GM19372 (cell line): Measurements from ENCODE around the gene LCNL1.

Source experiments
- ATAC-seq: cut with Tn5 transposase; IDR thresholded peaks from one replicate; pipeline ENCODE4 v1.9.1; 2021; ENCODE audit warnings: mild to moderate bottlenecking, low read depth, moderate library complexity; ENCODE audit not compliant: unreplicated experiment

Gene LCNL1

DNA sequence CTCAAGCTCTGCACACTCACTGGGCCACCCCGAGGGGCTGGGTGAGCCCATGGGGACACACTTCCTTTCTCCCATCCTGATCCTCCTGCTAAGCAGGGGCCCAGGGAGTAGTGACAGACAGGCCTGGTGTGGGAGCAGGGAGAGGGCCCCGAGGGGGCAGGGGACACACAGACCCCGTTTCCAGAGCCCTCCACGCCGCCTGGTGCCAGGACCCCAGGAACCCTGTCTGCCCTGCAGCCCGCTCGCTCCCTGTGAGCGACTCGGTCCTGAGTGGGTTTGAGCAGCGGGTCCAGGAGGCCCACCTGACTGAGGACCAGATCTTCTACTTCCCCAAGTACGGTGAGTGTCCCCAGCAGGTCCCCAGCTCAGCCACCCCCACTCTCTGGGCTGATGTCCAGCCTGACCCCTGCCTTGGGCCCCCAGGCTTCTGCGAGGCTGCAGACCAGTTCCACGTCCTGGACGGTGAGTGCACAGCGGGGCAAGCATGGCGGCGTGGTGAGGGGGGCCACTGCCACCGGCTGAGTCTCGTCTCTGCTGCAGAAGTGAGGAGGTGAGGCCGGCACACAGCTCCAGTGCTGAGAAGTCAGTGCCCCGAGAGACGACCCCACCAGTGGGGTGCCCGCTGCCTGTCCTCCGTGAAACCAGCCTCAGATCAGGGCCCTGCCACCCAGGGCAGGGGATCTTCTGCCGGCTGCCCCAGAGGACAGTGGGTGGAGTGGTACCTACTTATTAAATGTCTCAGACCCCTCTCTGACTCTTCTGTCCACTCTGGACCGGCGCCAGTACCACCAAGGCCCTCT is 36.4 kb upstream of the LCNL1 start:
- no peak for ATAC-seq

DNA sequence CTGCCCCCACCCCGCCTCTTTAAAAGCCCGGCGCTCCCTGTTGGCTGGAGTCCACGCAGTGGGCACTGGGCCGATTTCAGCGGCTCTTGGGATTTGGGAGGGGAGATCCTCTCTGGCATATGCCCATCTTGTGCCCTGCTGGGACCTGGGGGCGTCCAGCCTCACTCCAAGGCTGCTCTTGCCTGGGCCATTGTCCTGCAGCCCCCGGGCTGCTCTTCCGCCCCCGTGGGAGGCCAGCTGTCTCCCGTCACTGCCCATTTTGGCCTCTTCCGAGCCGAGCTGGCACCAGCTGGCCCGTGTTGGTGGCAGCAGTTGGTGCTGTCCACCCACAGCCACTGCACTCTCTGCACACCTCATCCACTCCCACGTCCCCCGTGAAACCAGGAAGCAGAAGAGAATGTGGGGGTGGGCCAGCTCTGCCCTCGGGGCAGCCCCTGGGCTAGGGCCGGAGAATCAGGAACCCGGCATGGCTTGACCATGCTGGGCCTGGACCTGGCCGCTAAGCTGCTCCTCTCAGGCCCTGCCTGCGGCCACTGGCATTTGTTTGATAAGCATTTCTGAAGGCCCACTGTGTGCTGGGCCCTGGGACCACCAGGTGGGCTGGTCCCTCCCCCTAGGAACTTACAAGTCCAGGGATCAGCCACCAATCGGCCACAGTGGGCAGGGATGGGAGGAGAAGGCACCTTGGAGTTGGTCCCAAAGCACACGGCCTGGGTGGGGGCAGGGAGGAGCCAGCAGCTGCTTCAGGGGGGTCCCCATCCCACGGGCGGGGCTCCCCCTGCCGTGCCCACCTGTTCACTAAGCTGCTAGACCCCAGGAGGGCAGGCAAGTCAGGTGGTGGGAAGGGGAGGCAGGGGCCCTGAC is 35.5 kb upstream of the LCNL1 start:
- no peak for ATAC-seq

DNA sequence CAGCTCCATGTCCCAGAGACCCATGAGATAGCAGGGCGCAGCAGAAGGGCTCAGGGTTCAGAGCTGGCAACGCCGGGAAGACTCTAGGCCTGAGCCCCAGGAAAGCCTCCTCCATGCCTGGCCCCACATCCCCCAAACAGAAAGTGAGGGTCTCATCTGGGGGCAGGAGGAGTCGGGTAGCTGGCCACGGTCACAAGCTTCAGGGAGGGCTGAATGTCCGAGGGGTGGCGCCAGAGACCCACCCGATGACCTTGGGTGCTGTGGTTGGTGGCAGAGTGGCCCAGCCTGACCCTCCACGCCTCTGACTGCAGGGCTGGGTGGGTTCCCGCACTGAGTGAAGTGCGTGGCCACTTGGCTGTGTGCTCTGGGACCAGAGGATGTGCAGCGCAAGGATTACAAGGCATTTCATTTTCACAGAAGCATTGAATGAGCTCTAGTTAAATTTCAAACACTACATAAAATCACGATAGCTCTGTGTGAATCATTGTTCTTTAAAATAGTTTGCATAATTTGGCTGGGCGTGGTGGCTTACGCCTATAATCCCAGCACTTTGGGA is 34.8 kb upstream of the LCNL1 start:
- ATAC-seq = no peak

DNA sequence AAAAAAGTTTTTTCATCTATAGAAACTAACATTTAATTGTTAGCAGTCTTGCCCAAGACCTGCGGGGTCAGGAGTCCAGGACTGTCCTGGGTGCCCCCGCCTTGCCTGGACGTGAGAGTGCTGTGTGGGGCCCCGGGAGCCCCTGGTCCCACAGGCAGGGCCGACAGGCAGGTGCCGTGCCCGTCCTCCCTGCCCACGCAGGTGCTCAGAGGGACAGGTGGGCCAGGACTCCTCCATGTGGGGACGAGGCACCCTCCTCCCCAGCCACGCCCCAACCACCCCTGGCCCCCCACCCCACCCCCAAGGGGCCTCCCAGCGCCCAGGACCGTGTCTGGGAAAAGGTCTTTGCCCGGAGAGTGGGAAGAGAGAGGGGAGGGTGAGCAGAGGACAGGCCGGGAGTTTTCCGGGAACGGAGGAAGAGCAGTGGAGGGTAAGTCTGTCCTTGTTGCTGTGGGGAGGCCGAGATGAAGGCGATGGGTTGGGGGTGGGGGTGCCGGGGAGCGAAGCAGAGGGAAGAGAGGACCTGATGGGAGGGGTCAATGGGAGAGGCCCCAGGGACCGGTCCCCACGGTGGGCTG is 33.5 kb upstream of the LCNL1 start:
- ATAC-seq = no peak

DNA sequence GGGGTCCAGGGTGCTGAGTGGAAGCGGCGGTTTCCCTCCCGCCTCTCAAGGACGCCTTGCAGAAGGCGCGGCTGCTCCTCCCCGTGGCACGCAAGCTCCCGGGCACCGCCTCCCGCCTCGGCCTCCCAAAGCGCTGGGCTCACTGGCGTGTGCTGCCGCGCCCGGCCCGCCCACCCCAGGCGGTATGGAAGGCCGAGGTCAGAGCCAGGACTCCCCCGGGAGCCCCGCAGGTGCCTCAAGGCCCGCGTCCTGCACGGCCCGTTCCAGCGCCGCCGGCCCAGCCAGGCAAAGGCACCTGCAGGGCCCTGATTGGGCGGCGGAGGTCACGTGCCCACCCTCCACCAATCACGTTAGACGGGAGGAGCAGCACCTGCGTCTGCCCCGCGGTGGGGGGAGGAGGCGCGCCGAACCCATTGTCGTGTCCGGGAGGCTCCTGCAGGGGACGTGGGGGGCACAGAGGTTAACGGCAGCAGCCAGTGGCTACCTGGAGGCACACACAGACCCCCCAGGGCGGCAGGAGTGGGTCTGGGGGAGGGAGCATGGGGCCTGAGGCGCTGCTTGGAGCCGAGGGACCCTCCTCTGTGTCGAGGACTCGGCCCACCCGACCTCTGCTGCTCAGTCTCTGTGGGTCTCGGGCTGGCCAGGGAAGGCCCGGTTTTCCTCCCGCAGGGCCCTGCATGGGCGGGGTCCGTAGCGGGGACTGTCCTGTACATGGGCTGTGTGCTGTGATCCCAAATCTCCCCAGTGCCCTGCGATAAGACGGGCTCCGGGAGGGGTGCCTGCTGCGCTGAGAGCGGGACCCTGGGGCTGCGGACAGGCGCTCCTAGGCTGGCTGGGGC is 32.8 kb upstream of the LCNL1 start:
- ATAC-seq = peak; percentile 91

DNA sequence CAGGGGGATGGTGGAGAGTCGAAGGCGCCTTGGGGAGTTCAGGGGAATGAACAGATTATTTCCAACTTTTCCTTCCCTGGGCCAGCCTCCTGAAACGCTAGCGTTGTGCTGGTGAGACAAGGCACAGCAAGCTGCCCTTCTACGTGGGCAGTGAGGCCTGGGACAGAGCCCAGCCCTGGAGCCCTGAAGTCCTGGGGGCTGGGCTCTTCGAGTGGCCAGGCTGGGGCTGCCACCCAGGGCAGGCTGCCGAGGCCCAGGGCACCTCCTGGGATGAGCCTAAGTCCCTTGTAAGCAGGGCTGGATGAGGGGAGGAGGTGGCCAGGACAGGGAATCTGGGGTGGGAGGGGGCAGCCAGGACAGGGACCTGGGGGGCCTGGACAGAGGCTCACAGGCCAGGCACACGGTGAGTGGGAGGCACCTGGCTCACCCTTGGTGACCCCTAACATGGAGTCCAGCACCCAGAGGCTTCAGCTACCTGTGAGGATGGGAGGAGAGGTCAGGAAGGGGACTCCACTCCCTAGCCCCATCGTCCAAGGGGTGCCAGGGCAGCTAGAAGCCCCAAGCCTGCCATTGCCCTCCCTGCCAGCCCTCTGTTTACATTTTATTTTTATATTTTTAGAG is 32.0 kb upstream of the LCNL1 start:
- no peak for ATAC-seq

DNA sequence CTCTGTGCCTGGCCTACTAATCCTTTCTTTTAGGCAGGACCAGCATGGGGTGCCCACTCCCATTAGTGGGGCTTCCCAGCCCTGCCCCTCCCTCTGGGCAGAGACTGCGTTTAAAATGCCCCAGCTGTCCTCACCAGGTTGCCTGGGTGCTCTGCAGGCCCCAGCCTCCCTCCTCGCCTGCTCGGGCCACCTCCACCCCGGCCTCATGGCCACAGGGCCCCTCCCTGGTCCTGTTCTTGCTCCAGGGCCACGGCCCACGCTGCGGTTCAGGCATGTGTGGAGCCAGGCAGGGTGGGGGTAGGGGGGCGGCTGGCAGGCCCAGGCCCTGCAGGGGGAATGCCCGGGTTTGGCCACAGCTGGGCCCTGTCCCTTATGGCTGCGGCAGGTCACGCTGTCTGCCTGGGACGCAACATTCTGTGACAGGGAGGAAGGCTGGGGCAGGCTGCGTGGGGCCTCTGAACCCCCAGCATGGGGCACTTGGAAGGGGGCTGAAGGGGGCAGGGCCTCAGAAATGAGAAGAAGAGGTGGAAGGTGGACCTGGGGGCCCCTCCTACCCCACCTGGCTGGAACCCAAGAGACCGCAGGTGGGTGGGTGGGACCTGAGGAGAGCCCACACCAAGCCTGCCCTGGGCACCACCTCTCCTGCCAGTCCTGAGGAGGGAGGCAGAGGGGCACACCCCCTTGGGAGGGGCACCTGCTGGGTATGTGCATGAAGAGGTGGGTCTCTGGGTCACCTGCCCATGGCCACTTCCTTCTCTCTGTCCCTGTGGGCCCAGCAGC is 31.1 kb upstream of the LCNL1 start, which contains the start of gene LCN12:
TSS of gene LCN12 (plus strand) at position 733 of the 780 bp plus-strand sequence. CDS start 55 bp downstream, outside the sequence.
- no peak for ATAC-seq

DNA sequence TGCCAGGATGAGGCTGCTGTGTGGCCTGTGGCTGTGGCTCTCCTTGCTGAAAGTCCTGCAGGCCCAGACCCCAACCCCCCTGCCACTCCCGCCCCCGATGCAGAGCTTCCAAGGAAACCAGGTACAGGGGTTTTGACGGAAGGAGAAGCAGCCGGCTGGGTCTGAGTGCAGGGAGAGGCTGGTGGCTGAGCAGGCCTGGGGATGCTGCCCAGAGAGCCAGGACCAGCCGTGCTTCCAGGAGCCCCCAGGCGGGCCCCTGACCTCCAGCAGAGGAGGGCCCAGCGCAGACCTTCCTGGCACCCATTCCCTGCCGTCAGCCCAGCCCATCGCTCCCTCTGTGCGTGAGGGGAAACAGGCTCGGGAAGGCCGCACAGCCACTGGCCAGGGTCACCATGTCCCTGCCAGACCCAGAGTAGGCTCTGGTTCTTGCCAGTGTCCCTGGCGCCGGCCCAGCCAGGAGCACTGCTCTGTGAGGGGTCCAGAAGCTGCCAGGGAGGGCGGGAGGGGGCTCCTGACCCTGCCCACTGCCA is 30.4 kb upstream of the LCNL1 start:
- ATAC-seq = no peak

DNA sequence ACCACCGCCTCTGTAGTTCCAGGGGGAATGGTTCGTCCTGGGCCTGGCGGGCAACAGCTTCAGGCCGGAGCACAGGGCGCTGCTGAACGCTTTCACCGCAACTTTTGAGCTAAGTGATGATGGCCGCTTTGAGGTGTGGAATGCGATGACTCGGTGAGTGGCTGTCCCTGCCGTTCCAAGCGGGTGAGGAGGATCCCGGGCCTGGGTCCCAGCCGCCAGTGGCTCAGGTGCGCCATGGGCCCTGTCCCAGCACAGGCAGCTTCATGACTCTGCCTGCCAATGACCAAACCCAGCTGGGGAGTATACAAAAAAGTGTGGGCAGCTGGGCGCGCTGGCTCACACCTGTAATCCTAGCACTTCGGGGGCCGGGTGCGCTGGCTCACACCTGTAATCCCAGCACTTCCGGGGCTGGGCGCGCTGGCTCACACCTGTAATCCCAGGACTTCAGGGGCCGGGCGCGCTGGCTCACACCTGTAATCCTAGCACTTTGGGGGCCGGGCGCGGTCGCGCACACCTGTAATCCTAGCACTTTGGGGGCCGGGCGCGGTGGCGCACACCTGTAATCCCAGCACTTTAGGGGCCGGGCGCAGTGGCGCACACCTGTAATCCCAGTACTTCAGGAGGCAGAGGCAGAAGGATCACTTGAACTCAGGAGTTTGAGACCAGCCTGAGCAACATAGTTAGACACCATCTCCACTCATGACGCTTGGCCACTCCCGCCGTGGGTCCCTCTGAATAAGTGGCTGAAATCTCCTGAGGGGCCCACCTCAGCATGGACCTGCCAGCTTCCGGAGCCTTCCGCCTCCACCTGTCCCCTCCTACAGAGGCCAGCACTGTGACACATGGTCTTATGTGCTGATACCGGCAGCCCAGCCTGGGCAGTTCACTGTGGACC is 29.7 kb upstream of the LCNL1 start:
- ATAC-seq = no peak

DNA sequence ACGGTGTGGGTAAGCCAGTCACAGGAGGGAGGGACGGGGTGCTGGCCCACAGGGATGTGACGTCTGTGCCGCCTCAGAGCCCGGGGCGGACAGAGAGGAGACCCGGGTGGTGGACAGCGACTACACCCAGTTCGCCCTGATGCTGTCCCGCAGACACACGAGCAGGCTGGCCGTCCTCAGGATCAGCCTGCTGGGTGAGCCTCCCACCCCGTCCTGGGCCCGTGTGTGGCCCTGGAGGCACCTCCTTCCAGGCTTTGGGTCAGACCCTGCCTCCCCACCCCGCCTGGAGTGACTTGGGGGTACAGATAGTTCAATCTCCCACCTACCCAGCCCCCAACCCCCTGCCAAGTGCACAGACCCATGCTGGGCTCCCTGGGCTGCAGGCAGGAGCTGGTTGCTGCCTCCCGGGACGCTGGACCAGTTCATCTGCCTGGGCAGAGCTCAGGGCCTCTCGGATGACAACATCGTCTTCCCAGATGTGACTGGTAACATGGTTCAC is 29.0 kb upstream of the LCNL1 start:
- no peak for ATAC-seq

DNA sequence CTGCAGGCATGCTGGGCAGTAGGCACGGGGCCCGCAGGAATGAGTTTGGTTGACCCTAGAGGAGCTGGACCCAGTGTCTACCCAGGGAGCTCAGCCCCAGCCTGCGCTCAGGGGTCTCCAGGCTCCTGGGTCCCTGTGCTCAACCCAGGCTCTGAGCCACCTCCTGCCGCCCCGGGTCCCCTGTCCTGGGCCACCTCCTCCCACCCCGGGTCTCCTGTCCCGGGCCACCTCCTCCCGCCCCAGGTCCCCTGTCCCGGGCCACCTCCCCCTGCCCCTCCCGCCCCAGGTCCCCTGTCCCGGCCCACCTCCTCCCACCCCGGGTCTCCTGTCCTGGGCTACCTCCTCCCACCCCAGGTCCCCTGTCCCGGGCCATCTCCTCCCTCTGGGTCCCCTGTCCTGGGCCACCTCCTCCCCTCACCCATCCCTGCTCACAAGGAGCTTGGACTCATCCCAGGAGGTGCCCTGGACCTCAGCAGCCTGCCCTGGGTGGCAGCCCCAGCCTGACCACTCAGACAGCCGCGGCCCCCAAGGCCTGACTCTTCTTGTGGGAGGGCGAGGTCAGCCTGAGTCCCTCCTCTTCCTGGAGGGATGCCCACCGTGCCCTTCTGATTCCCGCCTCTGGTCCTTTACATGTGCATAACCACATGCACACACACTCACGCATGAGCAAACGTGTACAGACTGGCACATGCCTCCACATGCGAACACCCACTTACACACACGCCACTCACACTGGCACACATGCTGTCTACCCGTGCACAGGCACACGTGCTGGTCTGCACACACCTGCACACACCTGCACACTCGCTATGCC is 28.3 kb upstream of the LCNL1 start:
- no peak for ATAC-seq

DNA sequence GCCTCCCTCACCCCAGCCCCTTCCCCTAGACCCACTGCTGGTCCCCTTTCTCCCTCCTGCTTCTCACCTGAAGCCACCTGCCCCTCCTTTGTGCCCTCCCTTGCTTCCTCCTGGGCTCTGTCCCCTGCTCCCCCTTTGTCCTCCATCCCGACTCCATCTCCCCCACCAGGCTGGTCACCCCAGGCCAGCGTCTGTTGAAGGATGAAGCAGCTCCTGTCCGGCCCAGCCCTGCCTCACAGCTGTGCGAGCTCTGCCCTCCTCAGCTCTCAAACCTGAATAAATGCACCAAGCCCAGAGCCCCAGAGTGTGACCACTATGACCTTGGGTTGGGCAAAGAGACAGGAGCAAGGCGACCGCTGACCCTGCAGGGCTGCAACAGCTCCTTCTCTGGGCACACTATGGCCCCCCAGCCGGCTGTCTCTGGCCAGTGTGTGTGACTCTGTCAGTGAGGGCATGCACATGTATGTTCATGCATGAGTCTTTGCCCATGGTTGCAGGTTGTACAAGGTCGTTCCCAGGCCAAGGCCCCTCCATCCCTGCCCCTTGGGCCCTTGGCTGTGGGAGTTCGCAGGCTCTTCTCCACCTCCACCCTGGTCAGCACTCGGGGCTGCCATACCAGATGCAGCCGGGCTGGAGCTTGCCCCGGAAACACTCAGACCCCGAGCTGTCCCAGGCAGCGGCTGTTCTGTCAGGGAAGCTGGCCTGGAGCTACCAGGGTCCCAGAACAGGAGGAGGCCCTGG is 27.4 kb upstream of the LCNL1 start:
- no peak for ATAC-seq

DNA sequence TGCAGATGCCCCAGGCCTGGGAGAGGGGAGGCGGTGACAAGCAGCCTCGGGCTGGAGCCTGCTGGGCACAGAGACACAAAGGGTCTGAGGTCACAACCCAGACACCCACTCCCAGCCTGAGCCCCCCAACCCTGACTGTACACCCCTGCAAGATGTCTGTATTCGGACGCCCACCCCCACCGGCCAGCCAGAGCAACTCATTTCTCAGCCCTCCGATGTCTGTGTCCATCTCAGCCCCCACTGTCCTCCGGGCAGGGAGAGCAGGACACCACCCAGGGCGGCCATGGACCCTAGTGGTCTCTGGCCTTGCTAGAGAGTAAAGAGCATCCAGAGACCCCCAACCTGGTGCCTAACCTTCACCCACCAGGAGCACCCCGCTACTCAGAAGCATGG is 26.9 kb upstream of the LCNL1 start:
- ATAC-seq = no peak

DNA sequence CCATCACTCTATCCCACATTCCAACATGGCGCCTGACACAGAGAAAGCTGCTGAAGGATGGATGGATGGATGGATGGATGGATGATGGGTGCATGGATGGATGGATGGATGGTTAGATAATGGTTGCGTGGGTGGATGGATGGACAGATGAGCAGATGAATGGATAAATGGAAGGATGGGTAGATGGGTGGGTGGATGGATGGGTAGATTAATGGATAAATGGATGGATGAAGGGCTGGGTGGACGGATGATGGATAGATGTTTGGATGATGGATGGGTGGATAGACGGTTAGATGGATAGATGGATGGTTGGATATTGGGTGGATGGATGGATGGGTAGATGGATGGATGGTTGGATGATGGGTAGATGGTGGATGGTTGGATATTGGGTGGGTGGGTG is 26.2 kb upstream of the LCNL1 start:
- no peak for ATAC-seq

DNA sequence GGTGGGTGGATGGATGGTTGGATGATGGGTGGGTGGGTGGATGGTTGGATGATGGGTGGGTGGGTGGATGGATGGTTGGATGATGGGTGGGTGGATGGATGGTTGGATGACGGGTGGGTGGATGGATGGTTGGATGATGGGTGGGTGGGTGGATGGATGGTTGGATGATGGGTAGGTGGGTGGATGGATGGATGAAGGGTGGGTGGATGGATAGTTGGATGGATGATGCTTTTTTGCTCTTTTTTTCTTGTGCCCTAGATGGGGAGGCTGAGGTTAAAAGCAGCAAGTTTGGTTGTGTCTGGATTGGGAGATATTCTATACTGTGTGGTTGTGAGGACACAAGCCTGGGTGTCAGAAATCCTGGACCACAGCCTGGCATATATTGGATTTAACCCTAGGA is 25.3 kb upstream of the LCNL1 start:
- no peak for ATAC-seq

DNA sequence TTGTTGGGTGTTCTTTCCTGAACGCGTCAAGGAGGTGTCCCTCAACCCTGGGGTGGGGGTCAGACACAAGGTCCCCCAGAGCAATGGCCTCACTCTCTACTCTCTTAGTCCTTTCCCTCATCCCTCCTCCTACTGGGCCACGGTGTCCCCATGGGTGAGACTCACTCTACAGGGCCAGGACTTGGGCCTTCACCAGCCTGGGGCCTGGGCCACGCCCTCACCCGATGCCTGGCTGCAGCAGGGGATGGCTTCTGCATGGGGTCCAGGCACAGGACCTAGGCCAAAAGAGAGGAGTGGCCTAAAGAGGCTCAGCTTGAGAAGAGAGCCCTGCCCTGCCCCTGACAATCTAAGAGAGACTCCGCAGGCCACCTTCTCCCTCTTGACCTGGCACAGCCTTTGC is 24.9 kb upstream of the LCNL1 start:
- ATAC-seq = no peak
